Measurements from ENCODE around the gene PPP4C.
A peak's percentile ranks its signal among the peaks of the same experiment; 100 is the strongest.
"Not testable (repeated sequence)": the region's sequence is repeated elsewhere in the genome, so short reads cannot be mapped to it uniquely, and the experiment has no call there.

The PPP4C gene

GRCh38 chr16:30075503-30076275 is at the start of gene PPP4C:
Gene PPP4C, plus strand, starts transcription at chr16:30075994. Its CDS starts 384 bp downstream, at chr16:30076378.
- DNase-seq (ENCODE audit: low read depth in 2 of 2) = peak; percentile 79 to 80

DNA sequence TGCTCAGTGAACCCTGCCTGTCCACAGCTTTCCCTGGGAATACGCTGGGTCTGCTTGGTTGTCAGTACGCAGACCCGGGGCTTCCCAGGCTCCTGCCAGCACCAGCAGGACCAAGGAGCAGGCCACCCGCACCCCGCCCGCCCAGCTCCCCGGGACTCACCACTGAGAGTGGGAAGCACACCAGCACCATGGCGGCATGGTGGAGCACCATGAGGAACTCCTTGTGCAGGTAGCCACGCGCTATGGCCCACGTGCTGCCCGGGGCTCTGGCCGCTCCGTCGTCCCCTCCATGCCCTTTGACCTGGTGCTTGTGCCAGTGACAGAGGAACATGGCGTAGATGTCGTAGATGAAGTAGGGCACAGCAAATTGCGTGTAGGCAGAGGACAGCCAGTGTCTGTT is 49.3 kb upstream of the PPP4C start:
- no peak for DNase-seq (ENCODE audit: low read depth in 2 of 2)

- no peak for DNase-seq (ENCODE audit: low read depth in 2 of 2)
Measured at GRCh38 chr16:30027588-30028437, 48.0 kb upstream of the PPP4C start.

DNA sequence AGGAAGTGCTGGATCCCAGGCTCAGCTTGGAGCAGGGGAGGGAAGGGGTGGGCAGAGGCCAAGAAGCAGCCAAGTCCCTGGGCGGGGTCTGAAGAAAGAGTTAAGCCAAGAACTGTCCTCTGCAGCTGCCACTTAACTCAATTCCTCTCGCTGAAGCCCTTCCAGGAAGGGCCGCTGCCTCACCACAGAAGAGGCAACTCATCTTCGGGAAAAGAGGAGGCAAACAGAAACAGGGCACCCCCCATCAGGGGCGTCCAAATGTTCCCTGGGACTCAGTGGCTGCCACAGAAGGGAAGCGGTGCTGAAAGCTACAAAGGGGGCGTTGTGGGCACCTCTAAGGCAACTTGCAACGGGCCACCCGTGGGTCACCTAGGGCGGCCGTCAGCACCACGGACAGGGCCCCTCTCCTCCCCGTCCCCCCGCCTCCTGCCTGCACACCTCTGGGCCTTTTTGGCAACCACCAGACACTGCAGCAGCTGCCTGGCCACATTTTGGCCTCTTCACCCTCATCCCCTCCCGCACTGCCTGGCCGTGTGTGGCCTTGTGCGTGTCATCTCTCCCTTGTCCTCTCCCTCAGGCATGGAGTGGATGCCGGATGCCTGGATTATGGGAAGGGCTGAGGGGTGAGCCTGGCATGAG is 47.2 kb upstream of the PPP4C start:
- DNase-seq (ENCODE audit: low read depth in 2 of 2) = no peak

DNA sequence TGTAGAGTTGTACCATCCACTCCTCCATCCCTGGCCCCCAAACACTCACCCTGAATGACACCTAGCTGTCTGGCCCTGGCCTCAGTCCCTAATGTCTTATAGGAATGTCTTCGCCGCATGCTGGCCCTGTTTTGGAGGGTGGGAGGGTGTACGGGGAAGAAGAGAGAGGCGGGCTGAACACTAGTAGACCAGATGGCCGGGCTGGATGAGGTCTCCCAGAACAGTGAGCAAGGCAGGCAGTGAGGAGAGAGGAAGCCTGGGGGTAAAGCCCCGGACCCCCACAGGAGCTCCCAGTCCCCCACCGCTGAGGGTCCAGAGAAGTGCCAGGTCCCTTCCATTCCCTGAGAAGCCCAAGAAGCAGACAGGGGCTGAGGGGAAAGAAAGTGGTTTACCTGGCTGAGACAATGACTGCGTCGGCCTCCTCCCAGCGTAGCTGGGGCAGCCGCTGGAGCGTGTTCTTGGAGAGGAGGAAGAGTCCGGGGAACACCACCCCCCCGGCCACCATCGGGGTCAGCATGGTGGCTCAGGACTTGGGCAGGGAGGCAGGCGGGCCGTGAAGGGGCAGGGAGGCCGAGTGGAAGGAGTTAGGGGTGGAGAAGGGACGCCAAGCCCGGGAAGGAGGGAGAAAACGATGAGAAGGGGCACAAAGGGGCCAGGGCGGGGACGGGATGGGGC is 45.6 kb upstream of the PPP4C start:
- no peak for DNase-seq (ENCODE audit: low read depth in 2 of 2)

DNA sequence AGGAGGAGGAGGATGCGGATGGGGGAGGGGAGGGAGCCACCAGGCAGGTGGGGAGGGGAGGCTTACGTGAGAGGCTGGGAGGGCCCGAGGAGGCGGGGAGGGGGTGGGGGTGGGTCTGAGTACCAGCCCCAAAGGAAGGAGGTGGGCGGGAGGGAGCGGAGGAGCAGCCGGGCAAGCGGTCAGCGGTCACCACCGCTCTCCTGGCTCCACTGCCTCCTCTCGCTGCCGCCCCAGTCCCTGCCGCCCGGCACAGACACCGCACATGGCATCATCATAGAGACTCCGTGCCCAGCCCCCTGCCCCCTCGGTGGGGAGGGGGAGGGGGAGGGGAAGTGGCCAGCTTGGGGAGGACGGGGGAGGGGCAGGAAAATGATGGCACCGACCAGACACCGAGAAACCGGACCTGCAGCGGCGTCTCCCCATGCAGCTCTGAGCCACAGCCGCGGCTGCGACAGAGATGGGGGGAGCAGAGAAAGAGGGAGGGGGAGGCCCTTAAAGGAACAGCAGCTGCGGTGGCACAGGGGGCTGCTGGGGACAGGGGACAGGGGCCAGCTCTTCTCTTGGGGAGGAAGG is 44.9 kb upstream of the PPP4C start, which contains the start of gene TLCD3B:
Gene TLCD3B (minus strand): TSS at position 431 of the 573 bp plus-strand sequence. CDS start 744 bp downstream, outside the sequence.
- no peak for DNase-seq (ENCODE audit: low read depth in 2 of 2)

- DNase-seq (ENCODE audit: low read depth in 2 of 2) = no peak
Measured at GRCh38 chr16:30031477-30031918, 44.3 kb upstream of the PPP4C start.

- DNase-seq (ENCODE audit: low read depth in 2 of 2) = peak in 1 of 2 donors; percentile 33
Measured at GRCh38 chr16:30032083-30032819, 43.5 kb upstream of the PPP4C start.

DNA sequence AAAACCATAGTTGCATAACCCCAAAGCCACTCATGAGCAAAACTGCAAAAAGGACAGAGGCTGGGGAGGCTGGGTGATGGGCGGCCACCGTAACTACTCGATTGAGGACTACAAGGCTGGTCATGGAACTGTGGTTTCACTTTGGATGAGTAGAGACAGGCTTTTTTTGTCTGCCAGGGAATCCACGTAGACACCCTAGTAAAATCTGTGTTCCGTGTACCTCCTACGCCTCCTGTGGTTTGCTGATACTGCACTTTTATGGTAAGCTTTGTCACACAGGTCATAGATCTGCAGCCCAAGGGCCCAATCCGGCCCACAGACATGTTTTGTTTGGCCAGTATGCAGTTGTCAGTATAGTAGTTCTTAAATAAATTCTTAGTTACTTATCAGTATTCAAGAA is 42.5 kb upstream of the PPP4C start:
- no peak for DNase-seq (ENCODE audit: low read depth in 2 of 2)

DNA sequence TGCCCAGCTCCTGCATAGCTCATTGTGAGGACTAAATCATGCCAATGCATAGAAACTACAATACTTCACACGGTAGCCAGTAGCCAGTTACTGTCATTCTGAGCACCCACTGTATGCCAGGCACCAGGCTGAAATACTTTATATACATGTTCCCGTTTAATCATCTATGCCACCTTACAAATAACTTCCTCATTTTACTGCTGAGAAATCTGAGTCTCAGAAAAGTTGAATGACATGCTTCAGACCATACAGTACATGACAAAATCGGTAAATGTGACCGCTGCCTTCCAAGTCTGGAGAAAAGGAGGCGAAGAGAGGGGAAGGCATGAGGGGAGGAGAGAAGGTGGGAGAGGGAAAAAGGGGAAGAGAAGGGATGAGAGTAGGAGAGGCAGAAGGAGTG is 35.6 kb upstream of the PPP4C start:
- DNase-seq (ENCODE audit: low read depth in 2 of 2) = no peak

GRCh38 chr16:30040690-30041089 is 35.1 kb upstream of the PPP4C start:
- not testable (repeated sequence) for DNase-seq (ENCODE audit: low read depth in 2 of 2)

DNA sequence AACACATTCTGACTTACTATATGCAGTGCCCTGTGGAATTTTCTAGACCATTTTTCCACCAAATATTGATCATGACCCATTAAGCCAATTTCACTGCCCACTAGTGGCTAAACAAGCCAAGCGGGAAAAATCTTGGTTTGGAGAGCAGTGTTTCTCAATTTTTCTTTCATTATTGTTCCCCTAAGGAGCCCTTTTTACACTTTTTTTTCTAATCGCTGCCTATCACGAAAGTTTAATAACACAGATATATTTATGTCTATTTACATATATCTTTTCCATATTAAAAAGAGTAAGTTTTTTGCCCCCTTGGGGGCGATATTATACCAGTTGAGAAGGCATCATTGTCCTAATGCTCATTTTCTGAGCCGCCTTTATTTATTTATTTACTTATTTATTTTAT is 34.0 kb upstream of the PPP4C start:
- no peak for DNase-seq (ENCODE audit: low read depth in 2 of 2)

DNA sequence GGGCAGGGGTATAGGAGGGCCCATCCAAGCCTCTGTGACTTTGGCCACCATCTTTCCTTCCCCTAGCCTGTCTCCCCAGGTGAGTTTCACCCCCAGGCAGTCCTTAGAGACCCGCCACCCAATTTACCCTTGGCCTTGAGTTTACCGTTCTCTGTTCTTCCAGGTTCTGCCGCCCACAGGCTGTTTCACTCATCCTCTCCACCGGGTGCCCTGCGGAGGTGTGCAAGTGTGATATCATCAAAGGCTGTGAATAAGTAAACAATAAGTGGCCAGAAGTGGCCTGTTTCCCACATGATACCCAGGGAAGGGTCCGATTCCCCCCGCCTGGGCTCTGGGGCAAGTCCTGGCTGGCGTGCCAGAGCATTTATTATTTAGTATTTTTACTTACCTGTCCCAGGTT is 29.6 kb upstream of the PPP4C start:
- no peak for DNase-seq (ENCODE audit: low read depth in 2 of 2)

GRCh38 chr16:30046588-30046987 is 29.2 kb upstream of the PPP4C start:
- no peak for DNase-seq (ENCODE audit: low read depth in 2 of 2)

DNA sequence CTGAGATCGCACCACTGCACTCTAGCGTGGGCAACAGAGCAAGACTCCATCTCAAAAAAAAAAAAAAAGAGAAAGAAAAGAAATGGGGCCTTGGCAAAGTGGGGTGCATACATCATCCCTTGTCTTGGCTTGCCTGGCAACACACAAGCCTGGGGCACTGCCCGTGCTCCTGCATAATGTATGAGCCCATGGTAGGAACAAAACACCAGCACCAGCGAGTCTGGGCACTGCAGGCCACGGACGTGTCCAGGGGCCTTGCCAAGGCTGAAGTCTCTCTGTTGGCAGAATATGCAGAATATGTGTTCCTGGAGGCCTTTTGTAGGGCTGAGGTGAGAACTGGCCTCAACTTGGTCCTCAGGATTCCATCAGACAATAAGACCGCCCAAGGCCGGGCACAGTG is 25.9 kb upstream of the PPP4C start:
- DNase-seq (ENCODE audit: low read depth in 2 of 2) = no peak

DNA sequence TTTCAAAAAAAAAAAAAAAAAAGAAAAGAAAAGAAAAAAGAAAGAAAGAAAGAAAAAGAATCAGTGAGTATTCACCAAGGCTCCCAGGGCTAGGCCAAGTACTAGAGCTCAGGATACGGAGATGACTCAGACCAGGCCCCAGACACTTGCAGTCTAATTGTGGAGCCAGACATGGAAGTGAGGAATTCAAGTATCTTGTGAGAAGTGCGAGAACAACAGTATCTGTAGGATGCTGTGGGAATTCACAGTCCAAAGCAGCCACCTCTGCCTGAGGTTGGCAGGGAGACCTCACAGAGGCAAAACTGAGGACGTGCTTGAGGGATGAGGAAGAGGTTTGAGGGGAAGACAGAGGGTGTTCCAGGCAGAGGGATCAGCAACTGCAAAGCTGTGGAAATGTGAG is 24.3 kb upstream of the PPP4C start:
- no peak for DNase-seq (ENCODE audit: low read depth in 2 of 2)

GRCh38 chr16:30052671-30053372 is 23.0 kb upstream of the PPP4C start:
- DNase-seq (ENCODE audit: low read depth in 2 of 2) = peak; percentile 83 to 84

- DNase-seq (ENCODE audit: low read depth in 2 of 2) = no peak
Measured at GRCh38 chr16:30053376-30054015, 22.3 kb upstream of the PPP4C start.

- DNase-seq (ENCODE audit: low read depth in 2 of 2) = no peak
Measured at GRCh38 chr16:30054451-30054850, 21.3 kb upstream of the PPP4C start.
